Measurements from ENCODE around the gene TRIP11.

DNA sequence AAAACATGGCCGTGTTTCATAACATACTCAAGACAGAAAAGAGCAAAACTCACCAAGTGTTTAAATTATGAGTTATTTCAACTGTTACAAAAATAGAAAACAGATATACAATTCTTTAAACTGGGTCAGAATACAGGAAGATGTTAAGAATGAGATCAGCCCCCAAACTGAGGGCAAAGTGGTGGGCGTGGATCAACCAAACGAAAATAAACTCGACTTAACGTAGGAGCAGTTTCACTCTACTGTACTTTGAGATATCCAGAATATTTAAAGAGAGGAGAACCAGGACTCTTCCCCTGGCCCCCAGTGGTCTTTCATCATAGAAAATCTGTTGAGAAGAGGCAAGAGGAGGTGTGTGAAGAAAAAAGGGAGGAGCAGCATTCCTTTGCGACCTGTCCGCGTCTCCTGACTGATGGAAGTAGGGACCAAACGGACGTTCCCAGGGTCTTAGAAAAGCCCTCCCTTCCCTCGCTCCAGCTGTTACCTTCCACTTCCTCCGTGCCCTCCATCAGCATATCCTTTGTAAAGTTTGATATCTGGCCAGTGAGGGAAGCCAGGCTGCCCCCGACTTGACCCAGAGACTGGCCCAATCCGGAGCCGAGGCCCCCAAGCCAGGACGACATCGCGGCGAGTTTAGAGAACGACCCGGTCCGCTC is 668 bp downstream of the TRIP11 start:
- no peak for TF ChIP-seq TAF1 (IDR thresholded peaks at IDR 0.05; ENCODE audit: low read depth)
- no peak for TF ChIP-seq RAD21 (IDR thresholded peaks at IDR 0.05; ENCODE audit: low read depth)
- TF ChIP-seq, protein P1, sequence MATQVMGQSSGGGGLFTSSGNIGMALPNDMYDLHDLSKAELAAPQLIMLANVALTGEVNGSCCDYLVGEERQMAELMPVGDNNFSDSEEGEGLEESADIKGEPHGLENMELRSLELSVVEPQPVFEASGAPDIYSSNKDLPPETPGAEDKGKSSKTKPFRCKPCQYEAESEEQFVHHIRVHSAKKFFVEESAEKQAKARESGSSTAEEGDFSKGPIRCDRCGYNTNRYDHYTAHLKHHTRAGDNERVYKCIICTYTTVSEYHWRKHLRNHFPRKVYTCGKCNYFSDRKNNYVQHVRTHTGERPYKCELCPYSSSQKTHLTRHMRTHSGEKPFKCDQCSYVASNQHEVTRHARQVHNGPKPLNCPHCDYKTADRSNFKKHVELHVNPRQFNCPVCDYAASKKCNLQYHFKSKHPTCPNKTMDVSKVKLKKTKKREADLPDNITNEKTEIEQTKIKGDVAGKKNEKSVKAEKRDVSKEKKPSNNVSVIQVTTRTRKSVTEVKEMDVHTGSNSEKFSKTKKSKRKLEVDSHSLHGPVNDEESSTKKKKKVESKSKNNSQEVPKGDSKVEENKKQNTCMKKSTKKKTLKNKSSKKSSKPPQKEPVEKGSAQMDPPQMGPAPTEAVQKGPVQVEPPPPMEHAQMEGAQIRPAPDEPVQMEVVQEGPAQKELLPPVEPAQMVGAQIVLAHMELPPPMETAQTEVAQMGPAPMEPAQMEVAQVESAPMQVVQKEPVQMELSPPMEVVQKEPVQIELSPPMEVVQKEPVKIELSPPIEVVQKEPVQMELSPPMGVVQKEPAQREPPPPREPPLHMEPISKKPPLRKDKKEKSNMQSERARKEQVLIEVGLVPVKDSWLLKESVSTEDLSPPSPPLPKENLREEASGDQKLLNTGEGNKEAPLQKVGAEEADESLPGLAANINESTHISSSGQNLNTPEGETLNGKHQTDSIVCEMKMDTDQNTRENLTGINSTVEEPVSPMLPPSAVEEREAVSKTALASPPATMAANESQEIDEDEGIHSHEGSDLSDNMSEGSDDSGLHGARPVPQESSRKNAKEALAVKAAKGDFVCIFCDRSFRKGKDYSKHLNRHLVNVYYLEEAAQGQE (IDR thresholded peaks at IDR 0.05; ENCODE audit: low read depth) = no peak
- no peak for TF ChIP-seq TCF12 (IDR thresholded peaks at IDR 0.05; ENCODE audit: low read depth)
- no peak for TF ChIP-seq CREB1 (IDR thresholded peaks at IDR 0.05; ENCODE audit: low read depth)
- no peak for TF ChIP-seq YY1 (IDR thresholded peaks at IDR 0.05; ENCODE audit: low read depth)
- TF ChIP-seq, protein P2, sequence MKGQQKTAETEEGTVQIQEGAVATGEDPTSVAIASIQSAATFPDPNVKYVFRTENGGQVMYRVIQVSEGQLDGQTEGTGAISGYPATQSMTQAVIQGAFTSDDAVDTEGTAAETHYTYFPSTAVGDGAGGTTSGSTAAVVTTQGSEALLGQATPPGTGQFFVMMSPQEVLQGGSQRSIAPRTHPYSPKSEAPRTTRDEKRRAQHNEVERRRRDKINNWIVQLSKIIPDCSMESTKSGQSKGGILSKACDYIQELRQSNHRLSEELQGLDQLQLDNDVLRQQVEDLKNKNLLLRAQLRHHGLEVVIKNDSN (IDR thresholded peaks at IDR 0.05) = no peak
- TF ChIP-seq EP300 (IDR thresholded peaks at IDR 0.05; ENCODE audit: borderline replicate concordance) = no peak
- TF ChIP-seq EGR1 (IDR thresholded peaks at IDR 0.05) = no peak
- no peak for TF ChIP-seq CEBPB (IDR thresholded peaks at IDR 0.05)
- TF ChIP-seq NFIC (IDR thresholded peaks at IDR 0.05) = no peak
- no peak; the same call in 1 of the 2 replicates for TF ChIP-seq TEAD4 (IDR thresholded peaks at IDR 0.05)

Data from Ishikawa (cell line).